Measurements from ENCODE around the gene NOXA1.
A peak's percentile ranks its signal among the peaks of the same experiment; 100 is the strongest.

NOXA1 gene

GRCh38 chr9:137421838-137422603, 1.2 kb upstream of the NOXA1 start:
- H3K9me3 Mint-ChIP-seq = no peaks in the 10 kb centered on the region
- H3K36me3 Mint-ChIP-seq = peaks cover 5% of the 10 kb centered on the region
- peaks cover 16% of the 10 kb centered on the region for H3K4me1 Mint-ChIP-seq
- H3K27me3 Mint-ChIP-seq = peaks cover 24% of the 10 kb centered on the region
- CTCF ChIA-PET = interaction anchor here (1.0 to 1.7 kb wide), 3 partner anchors 10 to 40 kb away, joined by 3 to 6 read pairs (median 4); no protein-coding TSS in a partner anchor
- no peak for DNase-seq
- H3K4me3 Mint-ChIP-seq = peak overlapping the region; percentile 86
- peak overlapping the region; percentile 60 for H3K27ac Mint-ChIP-seq

- no peak for DNase-seq
- peaks cover 24% of the 10 kb centered on the region for H3K27me3 Mint-ChIP-seq
- H3K27ac Mint-ChIP-seq = no peak overlapping the region
- H3K36me3 Mint-ChIP-seq = peaks cover 5% of the 10 kb centered on the region
- CTCF ChIA-PET = interaction anchor here (0.9 to 1.7 kb wide), 2 partner anchors 38 to 68 kb away, joined by 4 read pairs; no protein-coding TSS in a partner anchor
- peak overlapping the region; percentile 26 for H3K4me3 Mint-ChIP-seq
- no peaks in the 10 kb centered on the region for H3K9me3 Mint-ChIP-seq
- peaks cover 16% of the 10 kb centered on the region for H3K4me1 Mint-ChIP-seq
Measured at GRCh38 chr9:137423514-137424291, 510 bp downstream of the NOXA1 start.

- Mint-ChIP-seq H3K36me3 (peaks cover 5% of the 10 kb centered on the region), H3K9me3 (no peaks in the 10 kb centered on the region), H3K27me3 (peaks cover 24% of the 10 kb centered on the region), H3K4me1 (peaks cover 14% of the 10 kb centered on the region), H3K27ac (no peak overlapping the region), H3K4me3 (no peak overlapping the region)
- CTCF ChIA-PET = no interaction called here
- no peak for DNase-seq
Measured at GRCh38 chr9:137426018-137426681, 3.0 kb downstream of the NOXA1 start.

GRCh38 chr9:137427454-137428310, 4.5 kb downstream of the NOXA1 start:
- H3K27ac Mint-ChIP-seq = no peak overlapping the region
- no peaks in the 10 kb centered on the region for H3K36me3 Mint-ChIP-seq
- H3K9me3 Mint-ChIP-seq = no peaks in the 10 kb centered on the region
- DNase-seq = no peak
- CTCF ChIA-PET = no interaction called here
- H3K4me3 Mint-ChIP-seq = no peak overlapping the region
- peaks cover 24% of the 10 kb centered on the region for H3K27me3 Mint-ChIP-seq
- peaks cover 3% of the 10 kb centered on the region for H3K4me1 Mint-ChIP-seq

- CTCF ChIA-PET = no interaction called here
- H3K27ac Mint-ChIP-seq = no peak overlapping the region
- peaks cover 3% of the 10 kb centered on the region for H3K4me1 Mint-ChIP-seq
- no peaks in the 10 kb centered on the region for H3K36me3 Mint-ChIP-seq
- H3K27me3 Mint-ChIP-seq = peaks cover 24% of the 10 kb centered on the region
- H3K4me3 Mint-ChIP-seq = no peak overlapping the region
- no peak for DNase-seq
- H3K9me3 Mint-ChIP-seq = no peaks in the 10 kb centered on the region
Measured at GRCh38 chr9:137428311-137428630, 5.1 kb downstream of the NOXA1 start.

- Mint-ChIP-seq H3K27me3 (peaks cover 21% of the 10 kb centered on the region), H3K27ac (no peak overlapping the region), H3K36me3 (no peaks in the 10 kb centered on the region), H3K4me3 (no peak overlapping the region), H3K4me1 (peaks cover 3% of the 10 kb centered on the region), H3K9me3 (no peaks in the 10 kb centered on the region)
- no peak for DNase-seq
- CTCF ChIA-PET = no interaction called here
Measured at GRCh38 chr9:137428841-137429545, 5.8 kb downstream of the NOXA1 start.

GRCh38 chr9:137429546-137429890, 6.3 kb downstream of the NOXA1 start:
- peaks cover 16% of the 10 kb centered on the region for H3K27me3 Mint-ChIP-seq
- no peak overlapping the region for H3K4me3 Mint-ChIP-seq
- DNase-seq = no peak
- no peaks in the 10 kb centered on the region for H3K36me3 Mint-ChIP-seq
- H3K9me3 Mint-ChIP-seq = no peaks in the 10 kb centered on the region
- peaks cover 1% of the 10 kb centered on the region for H3K4me1 Mint-ChIP-seq
- no peak overlapping the region for H3K27ac Mint-ChIP-seq
- CTCF ChIA-PET = no interaction called here

- Mint-ChIP-seq H3K36me3 (no peaks in the 10 kb centered on the region), H3K27me3 (peaks cover 9% of the 10 kb centered on the region), H3K9me3 (no peaks in the 10 kb centered on the region), H3K4me3 (no peak overlapping the region), H3K27ac (no peak overlapping the region), H3K4me1 (no peaks in the 10 kb centered on the region)
- no peak for DNase-seq
- CTCF ChIA-PET = no interaction called here
Measured at GRCh38 chr9:137429974-137430722, 7.0 kb downstream of the NOXA1 start.

- Mint-ChIP-seq H3K4me1 (no peaks in the 10 kb centered on the region), H3K36me3 (no peaks in the 10 kb centered on the region), H3K9me3 (no peaks in the 10 kb centered on the region), H3K4me3 (no peak overlapping the region), H3K27me3 (peaks cover 4% of the 10 kb centered on the region), H3K27ac (no peak overlapping the region)
- no peak for DNase-seq
- CTCF ChIA-PET = interaction anchor here (1.4 kb wide), 1 partner anchor 12 kb away, joined by 5 read pairs; no protein-coding TSS in a partner anchor
Measured at GRCh38 chr9:137430723-137431415, 7.7 kb downstream of the NOXA1 start.

- peaks cover under 1% of the 10 kb centered on the region for H3K27me3 Mint-ChIP-seq
- no peak overlapping the region for H3K27ac Mint-ChIP-seq
- H3K4me3 Mint-ChIP-seq = no peak overlapping the region
- no peaks in the 10 kb centered on the region for H3K36me3 Mint-ChIP-seq
- H3K9me3 Mint-ChIP-seq = no peaks in the 10 kb centered on the region
- no peaks in the 10 kb centered on the region for H3K4me1 Mint-ChIP-seq
- DNase-seq = no peak
- CTCF ChIA-PET = interaction anchor here (1.4 kb wide), 1 partner anchor 11 kb away, joined by 5 read pairs; no protein-coding TSS in a partner anchor
Measured at GRCh38 chr9:137431416-137431931, 8.3 kb downstream of the NOXA1 start.

- H3K27me3 Mint-ChIP-seq = no peaks in the 10 kb centered on the region
- CTCF ChIA-PET = interaction anchor here (1.4 kb wide), 1 partner anchor 10 kb away, joined by 5 read pairs; no protein-coding TSS in a partner anchor
- no peaks in the 10 kb centered on the region for H3K9me3 Mint-ChIP-seq
- H3K27ac Mint-ChIP-seq = no peak overlapping the region
- no peaks in the 10 kb centered on the region for H3K4me1 Mint-ChIP-seq
- DNase-seq = no peak
- no peaks in the 10 kb centered on the region for H3K36me3 Mint-ChIP-seq
- H3K4me3 Mint-ChIP-seq = no peak overlapping the region
Measured at GRCh38 chr9:137432687-137433348, 9.6 kb downstream of the NOXA1 start.
